SW480 (cell line): Measurements from ENCODE around the gene SAMD4A.
"Not testable (repeated sequence)": the region's sequence is repeated elsewhere in the genome, so short reads cannot be mapped to it uniquely, and the experiment has no call there.

Source experiments
- DNase-seq: peaks from one replicate; pipeline ENCODE4 v3.0.0-alpha.2; 2016; ENCODE audit warnings: low spot score

SAMD4A gene

DNA sequence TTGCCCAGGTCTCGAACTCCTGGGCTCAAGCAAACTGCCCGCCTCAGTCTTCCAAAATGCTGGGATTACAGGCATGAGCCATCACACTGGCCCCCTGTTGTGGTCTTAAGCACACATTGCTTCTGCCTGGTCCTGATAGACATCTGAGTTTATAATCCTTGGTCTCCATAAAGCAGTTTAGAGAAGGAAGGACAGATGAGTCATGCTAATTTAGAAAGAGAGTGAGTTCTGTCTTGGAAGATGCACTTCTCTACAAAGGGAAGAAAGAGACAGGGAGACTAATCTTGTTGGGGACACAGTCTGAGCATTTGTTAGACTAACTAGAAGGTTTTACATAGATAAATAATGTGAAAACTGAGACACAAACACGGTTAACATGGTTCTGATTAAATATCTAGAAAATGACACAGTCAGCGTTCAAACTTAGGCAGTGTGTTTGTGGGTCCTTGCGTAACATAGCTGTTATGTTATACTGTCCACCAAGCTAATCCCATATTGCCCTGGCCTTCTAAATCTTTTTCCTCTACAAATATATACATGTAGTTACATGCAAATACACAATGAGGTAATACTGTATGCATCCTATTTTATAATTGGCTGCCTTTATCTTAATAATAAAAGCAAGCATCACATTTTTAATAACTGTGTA lies 31.0 kb downstream of the SAMD4A start:
- DNase-seq, result no peak

DNA sequence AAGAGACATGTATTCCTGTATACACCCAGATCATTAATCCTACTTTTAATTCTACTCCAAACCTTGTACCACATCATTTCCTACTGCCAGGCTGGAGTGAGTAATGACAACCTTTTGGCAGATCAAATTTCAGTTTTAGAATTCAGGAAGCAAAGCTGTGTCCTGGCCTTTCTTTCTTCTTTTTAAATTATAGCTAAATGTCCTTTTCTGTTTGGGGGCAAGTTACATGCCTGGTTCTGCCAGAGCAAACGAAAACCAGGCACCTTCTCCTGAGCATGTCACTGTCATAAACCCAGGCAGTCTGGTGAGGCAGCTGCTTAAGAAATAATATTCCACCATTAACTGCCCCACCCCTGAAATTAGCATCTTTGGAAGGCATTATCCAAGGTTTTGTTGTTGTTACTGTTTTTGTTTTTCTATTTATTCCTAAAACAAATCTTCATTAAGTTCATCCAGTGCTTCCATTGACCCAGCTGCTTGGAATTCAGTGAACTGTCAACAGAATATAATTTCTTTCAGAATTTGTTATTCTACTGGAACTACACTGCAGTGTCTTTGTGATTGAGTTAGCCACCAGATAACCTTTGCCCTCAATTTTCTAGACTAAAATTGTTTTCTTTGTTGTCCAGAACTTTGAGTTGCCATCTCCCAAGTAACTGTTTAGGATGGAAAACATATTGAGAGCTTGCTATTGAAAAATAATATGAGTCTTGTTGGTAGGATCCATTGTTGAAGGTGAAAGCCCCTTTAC lies 33.2 kb downstream of the SAMD4A start:
- no peak for DNase-seq

DNA sequence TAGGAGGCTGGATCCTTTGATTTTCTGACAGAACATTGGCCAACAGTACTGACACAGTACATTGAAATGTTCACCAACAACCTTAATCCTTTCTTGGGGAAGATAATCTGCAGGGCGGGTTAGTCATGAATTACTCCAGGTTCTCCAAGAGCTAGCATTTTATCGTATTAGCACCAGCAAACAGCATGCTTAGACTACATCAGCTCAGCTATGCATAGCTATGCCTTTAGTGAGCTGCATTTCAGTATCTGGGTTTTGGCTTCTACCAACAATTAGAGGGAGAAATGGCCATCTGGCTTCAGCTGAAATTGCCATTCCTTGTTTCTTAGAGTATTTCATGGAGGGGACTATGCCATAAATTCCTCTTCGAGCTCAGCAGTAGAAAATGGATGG lies 33.8 kb downstream of the SAMD4A start:
- DNase-seq, result no peak

DNA sequence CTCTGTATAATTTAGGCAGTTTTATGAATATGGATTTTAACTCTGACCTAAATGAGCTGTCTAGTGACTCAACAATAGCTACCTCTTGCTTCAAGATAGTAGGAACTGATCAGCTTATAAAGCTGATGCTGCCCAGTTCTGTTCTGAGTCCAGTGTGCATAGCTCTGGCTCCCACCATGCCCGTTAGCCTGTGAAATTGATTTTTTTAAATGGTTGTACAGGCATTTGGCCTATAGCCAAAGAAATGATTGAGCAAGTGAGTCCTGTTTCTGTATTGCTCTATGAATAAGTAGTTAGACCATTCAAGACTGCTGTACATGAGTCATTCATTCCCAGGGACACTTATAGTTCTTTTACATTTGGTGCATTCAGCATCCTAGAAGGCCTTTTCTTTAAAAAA lies 36.4 kb downstream of the SAMD4A start:
- no peak for DNase-seq

DNA sequence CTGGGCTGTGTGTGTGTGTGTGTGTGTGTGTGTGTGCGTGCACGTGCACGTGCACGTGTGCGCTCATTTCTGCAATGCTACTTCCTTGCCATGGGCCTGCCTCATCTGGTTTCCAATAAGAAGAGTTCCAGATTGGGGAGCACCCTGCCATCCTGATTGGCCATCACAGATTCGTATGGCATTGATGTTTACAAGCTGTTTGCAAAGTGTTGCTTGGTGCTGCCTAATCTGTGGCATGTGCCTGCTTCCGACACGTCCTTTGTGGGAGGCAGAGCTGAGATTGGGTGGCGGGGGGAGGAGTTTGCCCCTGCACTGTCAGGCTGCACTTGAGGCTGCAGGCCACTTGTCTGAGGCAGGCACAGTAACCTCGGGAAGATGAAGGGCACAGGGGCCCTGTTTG lies 39.2 kb downstream of the SAMD4A start:
- DNase-seq, result no peak

DNA sequence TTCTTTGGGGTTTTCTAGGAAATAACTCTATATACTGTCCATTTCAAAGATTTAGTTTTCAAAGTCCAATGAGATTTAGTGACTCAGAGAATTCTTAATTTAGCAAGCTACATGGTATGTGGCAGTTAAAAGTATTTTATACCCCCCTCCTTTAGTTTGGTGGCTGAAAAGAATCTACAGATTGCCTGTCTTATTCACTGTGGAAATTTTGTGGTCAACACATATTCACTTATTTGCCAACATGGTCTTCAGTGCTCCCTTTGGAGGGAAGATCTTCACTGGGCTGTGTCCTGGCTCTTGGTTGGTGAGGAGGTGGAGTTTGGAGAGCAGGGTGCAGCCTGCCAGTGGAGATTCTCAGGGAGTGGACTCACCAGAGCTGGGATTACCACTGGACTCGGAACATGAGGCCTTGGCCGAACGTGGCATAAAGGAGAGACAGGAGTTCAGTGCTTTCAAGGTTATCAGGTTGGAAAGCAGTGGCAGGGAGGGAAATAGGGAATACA lies 39.8 kb downstream of the SAMD4A start:
- DNase-seq, result no peak

DNA sequence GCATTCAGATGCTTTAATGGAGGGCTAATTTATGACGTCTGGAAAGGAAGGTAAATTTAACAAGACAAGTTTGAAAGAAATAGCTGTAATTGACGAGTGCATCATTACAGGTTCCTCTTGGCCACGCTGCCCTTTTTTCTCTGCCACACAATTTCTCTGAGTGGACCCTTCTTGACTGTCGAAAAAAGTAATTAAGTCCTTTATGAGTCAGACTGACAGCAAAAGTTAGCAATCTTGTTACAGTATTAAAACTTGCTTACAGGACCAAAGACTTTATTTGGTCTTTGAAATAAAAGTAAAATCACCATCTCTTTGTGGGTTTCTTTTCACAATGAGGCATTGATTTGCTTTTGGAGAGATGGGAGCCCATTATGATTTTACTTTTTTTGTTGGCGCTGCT lies 42.6 kb downstream of the SAMD4A start:
- no peak for DNase-seq

DNA sequence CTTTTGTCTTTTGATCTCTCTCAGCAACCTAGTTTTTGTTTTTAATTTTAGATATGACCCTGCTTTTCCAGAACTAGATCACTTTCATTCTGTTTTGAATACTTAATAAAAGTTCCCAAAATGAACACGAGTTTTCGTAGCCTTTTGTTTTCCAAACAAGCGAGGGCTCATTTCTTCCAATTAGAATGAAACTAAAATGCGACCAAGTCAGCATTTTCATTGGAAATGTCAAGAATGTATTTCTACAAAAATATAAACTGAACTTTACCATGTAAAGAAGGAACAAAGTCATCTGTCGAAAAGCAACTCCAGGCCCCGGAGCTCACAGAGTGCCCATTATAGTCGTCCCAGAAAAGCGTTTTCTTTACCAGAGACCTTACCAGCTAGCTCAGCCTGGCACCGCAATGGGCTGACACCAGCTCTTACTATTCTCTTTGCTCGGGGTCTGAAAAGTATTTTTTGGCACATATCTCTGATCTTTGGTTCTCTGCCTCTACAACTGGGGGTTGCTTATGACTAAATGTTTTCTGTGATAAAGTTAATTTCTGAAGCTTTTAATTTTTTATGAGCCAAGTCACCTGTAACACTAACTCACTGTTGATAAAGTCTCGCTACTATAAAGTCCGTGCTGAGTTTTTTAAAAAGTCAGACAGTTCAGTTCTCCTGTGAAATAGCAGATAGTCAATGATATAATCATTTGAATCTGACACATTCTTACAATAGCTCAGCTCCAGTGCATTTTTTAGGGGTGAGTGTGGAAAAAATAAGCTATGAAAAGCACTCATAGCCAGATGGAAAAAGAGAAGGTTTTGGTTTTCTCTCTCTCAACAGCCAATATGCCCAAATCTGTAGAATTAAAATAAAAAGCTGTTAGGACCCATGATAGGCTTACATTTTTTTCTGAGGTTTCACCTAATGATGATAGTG lies 43.4 kb downstream of the SAMD4A start:
- no peak for DNase-seq

DNA sequence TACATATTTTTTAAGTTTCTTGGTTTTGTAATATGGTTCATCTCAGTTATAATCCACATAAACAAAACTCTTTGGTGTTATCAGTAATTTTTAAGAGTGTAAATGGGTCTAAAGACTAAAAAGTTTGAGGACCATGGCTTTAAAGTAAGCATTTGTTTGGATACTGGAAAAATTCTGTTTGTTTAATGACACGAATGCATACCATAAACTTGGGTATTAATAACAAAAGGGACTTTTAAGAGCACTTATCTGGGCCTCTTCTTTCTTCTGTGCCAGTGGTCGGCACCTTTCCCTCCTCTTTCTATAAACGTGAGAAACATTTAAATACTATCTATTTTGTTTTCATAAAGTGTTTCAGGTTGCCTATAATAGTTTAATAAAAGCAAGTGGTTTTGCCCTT lies 47.4 kb downstream of the SAMD4A start:
- DNase-seq, result no peak

DNA sequence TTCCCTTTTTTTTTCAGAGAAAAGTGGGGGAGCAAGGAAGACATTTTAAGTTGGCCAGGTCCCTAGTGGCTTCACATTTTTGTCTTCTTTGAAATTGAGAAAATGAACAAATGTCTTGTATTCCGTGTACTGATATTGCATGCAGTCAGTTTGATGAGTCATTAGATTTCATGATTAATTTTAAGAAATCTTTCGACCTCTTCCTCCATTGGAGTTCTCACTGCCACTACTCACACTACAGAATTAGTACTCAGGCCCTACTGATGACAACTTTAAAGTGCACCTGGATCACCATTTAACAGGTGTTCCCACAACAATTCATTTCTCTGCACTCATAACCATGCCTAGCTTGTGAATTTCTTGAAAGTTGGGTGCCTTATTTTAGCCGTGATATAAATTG lies 50.5 kb downstream of the SAMD4A start:
- DNase-seq, result no peak

DNA sequence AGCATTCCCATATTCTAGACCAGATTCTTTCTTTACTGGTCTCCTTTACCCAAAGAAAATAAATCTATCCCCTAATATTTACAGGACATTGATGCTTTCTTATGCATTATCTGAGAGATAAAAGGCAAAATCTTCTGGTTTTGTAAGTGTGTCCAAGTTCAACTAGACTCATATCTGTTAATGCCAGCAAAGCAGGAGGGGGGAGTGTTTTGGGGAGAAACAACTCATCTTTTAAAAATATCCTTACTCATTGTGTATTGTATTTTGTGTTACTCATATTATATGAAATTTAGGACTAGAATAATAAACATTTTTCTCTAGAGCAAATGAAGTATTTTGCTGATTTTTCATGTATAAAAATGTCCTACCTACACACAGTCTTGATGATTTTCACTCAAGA lies 54.8 kb downstream of the SAMD4A start:
- DNase-seq, result no peak

DNA sequence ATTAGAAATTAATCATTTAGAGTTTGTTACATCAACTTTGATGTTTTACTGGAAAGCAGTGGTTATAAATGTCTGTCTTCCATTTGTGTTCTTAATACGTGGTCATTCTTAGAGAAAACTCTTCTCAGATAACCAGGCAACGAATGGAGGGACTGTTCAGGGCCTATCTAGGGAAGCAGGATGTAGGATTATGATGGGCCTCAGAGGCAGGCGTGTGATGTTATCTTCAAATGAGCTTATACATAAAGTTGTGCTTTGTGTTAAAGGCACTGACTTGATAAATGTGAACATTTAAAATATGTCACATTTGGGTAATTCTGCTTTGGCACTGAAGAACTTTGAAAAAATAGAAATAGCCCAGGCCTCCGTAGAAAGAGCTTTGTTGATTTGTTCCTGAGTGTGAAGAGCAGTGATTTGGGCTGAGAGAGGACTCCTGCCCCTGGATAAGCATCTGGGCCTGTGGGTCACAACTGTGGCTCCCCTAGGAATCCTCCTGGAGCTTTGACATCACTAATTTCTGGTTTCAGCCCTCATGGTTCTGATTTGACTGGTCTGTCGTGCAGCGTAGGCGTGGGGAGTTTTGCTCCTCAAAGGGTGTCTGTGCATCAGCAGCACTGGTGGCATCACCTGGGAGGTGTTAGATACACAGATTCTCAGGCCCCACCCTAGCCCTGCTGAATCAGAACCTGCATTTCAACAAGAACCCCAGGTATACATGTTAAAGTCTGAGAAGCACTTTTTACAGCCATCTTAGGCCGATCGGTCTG lies 55.4 kb downstream of the SAMD4A start:
- no peak for DNase-seq

DNA sequence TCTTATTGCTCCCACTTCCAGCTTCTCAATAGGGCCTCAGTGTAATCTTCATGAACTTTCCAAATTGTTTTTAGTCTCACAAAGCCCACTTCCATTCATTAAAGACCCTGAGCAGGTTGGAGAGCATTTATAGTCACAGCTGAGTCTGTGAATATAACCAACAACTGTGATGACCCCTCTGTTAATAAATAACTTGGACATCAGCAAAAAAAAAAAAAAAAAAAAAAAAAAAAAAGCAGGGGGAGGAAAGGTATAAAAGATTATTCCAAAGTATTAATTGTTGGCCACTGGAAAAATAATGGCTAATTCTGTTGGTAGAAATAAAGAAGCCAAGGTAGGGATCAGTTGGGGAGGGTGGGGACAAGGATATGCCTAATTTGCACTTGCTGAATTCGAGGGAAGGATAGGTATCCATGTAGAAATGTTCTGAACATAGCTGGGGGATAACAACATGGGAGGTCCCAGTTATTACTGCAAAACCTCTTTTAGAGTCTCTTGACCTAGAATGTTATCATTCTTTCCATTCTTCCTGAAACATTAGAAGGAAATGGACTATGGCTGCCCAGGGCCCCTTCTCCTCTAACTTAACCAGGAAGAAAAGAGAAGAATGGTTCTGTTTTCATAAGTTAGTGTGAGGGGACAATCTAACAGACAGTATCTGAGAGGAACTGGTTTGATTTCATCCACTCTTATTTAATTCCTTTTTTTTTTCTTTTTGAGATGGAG lies 56.5 kb downstream of the SAMD4A start:
- no peak for DNase-seq

DNA sequence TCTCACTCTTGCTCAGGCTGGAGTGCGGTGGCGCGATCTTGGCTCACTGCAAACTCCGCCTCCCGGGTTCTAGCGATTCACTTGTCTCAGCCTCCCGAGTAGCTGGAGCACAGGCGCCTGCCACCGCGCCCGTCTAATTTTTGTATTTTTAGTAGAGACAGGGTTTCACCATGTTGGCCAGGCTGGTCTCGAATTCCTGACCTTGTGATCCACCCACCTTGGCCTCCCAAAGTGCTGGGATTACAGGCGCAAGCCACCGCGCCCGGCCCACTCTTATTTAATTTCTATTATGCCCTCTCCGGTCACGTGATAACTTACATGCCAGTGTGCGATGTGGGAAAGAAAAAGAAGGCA lies 57.1 kb downstream of the SAMD4A start:
- DNase-seq, result not testable (repeated sequence)

DNA sequence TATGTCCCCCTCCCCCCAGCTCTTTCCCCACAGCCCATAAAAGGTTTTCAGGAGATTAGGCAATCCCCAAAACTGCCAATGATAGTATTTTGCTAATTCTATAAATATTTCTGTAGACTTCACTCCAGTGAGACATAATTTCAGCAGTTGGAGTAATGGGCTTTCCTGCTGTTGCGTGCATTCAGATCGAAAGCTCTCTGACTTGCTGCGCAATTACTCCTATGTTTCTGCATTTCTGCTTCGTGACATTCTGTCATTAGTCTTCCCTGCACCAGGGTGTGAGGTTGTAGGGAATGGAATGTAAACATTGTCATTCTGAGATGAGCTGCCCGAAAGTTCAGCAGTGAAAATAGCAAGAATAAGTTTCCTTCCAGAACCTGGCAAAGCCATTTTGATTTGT lies 58.2 kb downstream of the SAMD4A start:
- no peak for DNase-seq

DNA sequence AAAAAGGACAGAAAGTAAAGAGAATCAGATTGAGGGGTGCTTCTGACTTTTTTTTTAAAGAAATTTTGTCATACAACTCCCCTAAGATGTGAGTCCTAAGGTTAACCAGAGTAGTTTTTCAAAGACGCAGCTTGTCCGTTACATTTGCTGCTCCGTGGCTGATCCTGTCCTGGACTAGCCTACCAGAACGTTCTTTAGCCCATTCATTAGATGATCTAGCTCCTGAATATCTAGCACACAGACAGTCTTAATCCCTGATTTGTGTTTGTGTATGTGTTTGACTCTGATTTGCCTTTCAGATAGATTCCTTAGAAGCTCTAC lies 60.3 kb downstream of the SAMD4A start:
- no peak for DNase-seq

DNA sequence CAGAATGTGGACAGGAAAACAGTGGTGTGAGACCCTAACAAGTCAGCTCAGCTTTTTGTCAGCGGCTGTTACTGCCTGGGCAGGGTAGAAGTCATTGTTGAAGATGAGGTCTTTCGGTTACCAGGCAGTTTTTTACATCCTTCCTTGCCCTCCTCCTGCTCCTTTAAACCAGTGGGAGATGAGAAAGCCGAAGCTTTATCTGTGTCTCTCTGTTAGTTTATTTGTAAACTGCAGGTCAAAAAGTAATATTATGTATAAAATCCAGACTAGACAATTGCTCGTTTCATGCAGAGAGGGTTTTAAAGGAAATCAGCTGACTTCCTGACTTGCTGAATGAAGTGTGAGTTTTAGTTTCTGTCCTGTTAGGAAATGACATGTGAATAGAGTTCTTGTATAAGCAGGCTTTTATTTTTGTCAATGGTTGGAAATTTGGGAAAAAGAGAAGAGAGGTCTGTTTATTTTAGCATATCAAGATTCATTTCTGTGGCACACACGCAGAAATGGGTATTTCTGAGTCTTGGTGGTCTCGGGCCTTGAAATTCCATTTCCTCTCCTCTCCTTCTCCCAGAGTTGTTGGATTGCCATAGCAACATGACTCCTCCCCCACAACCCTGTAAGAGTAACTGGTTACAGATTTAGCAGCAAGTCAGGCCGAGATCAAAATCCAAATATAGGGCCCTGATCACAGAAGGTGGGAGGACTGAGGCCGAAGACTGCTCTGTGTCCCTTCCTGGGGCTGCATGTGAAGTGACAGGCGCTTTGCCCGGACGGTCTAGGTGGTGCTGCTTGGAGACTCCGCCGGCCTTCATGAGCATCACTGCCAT lies 60.8 kb downstream of the SAMD4A start:
- DNase-seq, result no peak

DNA sequence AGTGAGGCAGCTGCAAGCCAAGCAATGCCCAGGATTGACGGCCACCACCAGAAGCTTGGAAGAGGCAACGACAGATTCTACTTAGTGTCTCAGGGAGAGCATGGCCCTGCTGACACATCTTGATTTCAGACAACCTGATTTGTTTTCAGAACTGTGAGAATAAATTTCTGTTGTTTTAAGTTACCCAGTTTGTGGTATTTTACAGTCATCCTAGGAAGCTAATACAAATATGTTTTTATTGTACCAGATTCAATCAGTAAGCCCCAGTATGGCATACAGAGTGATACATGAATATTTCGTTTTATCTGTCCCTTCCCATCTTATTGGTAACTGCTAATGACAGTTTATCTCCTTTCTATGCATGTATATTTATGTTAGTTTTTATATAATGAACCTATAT lies 62.3 kb downstream of the SAMD4A start:
- DNase-seq, result no peak

DNA sequence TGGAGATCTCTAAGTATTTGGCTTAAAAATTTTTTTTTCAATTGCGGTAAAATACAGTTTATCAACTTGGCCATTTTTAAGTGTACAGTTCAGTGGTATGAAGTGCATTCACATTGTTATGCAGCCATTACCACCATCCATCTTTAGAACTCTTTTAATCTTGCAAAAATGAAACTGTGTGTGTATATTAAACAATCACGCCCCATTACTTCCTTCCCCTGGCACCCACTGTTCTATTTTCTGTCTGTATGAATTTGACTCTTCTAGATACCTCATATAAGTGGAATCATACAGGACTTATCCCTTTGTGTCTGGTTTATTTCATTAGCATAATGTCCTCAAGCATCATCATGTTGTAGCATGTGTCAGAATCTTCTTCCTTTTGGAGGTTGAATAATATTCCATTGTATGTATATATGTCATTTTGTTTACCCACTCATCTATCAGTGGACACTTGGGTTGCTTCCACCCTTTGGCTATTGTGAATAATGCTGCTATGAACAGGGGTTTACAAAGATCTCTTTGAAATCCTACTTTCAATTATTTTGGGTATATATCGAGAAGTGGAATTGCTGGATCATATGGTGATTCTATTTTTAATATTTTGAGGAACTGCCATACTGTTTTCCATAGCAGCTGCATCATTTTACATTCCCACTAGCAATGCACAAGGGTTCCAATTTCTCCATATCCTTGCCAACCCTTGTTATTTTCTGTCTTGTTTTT lies 62.9 kb downstream of the SAMD4A start:
- DNase-seq, result no peak

DNA sequence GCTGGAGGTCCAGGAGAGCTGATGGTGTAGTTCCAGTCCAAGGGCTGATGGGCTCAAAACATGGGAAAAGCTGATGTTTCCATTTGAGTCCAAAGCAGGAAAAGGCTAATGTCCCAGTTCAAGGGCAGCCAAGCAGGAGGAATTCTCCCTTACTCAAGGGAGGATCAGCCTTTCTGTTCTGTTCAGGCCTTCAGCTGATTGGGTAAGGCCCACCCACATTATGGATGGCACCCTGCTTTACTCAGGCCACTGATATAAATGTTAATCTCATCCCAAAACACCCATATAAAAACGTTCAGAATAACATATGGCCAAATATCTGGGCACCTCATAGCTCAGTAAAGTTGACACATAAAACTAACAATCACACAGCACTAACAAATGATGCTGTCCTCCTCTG lies 64.1 kb downstream of the SAMD4A start:
- no peak for DNase-seq
